GM12872 (cell line): ENCODE measurements around the gene MBTPS1.

ENCODE experiments used
- TF ChIP-seq, protein P1 (sequence below): IDR thresholded peaks from 3 replicates; pipeline ENCODE4 v1.5.1; 2011; ENCODE audit warnings: low read depth, mild to moderate bottlenecking, low read length, moderate library complexity; ENCODE audit not compliant: insufficient read depth

MBTPS1 gene

GRCh38 chr16:84079664-84080063 is 37.1 kb downstream of the MBTPS1 start:
- TF ChIP-seq, protein P1, sequence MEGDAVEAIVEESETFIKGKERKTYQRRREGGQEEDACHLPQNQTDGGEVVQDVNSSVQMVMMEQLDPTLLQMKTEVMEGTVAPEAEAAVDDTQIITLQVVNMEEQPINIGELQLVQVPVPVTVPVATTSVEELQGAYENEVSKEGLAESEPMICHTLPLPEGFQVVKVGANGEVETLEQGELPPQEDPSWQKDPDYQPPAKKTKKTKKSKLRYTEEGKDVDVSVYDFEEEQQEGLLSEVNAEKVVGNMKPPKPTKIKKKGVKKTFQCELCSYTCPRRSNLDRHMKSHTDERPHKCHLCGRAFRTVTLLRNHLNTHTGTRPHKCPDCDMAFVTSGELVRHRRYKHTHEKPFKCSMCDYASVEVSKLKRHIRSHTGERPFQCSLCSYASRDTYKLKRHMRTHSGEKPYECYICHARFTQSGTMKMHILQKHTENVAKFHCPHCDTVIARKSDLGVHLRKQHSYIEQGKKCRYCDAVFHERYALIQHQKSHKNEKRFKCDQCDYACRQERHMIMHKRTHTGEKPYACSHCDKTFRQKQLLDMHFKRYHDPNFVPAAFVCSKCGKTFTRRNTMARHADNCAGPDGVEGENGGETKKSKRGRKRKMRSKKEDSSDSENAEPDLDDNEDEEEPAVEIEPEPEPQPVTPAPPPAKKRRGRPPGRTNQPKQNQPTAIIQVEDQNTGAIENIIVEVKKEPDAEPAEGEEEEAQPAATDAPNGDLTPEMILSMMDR, result no peak

DNA sequence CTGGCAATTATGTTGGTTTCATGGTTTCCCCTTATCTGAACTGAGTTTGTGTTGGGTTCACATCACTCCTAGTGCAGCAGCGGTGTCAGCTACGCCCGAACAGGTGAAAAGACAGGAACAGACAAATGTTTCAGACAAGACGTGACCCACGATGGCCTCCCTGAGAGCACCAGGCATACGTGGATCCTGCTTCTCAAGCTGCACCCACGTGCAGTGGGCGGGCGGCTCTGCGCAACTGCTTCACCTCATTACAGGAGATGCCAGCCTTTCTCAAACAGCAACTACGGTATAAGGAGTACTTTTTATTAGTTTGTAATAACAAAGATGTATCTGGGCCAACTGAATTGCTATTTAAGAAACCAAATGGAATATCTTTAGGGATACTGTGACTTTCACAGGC is 41.4 kb downstream of the MBTPS1 start:
- TF ChIP-seq, protein P1, result no peak

DNA sequence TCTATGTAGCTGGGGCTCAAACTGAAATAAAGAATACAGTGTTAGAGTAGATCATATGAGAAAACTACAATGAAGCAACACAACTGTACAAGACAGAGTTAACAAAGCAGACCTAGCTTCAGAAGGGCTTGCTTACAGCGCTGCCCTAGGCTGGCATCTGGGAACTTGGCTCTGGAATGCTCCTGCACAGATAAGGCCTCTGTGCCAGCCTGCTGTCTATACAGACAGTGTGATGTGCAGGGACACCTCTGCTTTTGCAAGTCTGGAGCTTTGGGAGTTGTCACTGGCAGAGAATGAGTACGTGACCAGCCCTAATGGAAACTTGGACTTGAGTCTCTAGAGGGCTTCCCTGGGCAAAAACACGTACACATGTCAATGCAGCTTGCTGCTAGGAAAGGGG is 42.0 kb downstream of the MBTPS1 start:
- TF ChIP-seq, protein P1, result no peak

DNA sequence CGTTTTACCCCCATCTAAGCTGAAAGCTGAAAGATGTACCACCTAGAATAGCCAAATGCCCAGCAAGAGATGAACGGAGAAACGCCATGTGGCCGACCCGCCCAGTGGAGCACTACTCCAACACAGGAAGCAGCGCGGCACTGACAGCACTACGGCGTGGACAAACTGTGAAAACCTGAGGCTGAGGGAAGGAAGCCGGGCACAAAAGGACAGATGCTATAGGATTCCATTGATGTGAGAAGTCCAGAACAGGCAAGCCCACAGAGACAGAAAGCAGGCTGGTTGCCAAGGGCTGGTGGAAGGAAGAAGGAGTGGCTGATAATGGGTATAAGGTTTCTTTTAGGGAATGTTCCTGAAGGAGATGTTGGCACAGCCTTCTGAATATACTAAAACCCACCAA is 44.7 kb downstream of the MBTPS1 start:
- TF ChIP-seq, protein P1, result no peak

GRCh38 chr16:84071121-84071520 is 45.6 kb downstream of the MBTPS1 start:
- TF ChIP-seq, protein P1, result no peak

- TF ChIP-seq, protein P1, result no peak
Measured at GRCh38 chr16:84069540-84069939, 47.2 kb downstream of the MBTPS1 start.

DNA sequence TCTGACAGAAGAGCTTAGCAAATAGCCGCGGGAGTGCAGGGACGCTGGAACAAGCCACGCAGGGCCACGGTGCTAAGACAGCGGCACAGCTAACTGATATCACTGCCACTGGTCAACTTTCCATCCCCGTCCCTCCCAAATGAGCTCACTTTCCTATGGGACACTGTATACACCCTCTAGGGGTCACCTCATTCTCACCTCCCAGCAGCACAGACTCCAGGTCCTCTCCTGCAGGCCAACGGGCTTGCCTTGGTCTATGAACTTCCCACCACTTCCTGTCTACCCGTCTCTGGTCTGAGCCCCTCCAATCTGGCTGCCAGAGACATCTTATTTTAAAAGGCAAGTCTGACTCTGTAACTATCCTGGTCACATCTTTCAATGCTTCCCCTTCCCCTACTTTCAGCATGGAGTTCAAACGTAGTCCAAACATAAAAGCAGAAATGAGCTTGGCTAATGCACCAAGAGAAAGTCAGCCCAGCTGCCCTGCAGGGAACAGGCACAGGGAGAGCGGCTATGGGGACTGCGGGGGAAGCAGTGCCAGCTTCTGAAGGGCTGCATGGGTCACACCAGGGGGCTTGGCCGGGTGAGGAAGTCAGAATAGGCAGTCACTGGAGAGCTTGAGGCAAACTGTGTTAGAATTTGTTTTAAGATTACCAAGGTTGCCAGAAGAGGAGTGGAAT is 47.8 kb downstream of the MBTPS1 start:
- TF ChIP-seq, protein P1, result no peak
